ENCODE measurements around the gene ENTHD1.

- TF ChIP-seq GATA2 (IDR thresholded peaks at IDR 0.05; ENCODE audit: low read depth, low read length) (no peak), GATA3 (IDR thresholded peaks at IDR 0.05; ENCODE audit: low read depth, low read length) (no peak)
These were observed 75.5 kb downstream of the ENTHD1 start for GRCh38 chr22:39818094-39818493.
